Measurements from ENCODE around the gene BLACAT1.

The BLACAT1 gene

GRCh38 chr1:205442051-205442725 is 13.7 kb downstream of the BLACAT1 start:
- TF ChIP-seq TOX (CRISPR knock-in tag; IDR thresholded peaks at IDR 0.05; ENCODE audit: borderline replicate concordance) = no peak
- TF ChIP-seq POU6F1 (CRISPR knock-in tag; IDR thresholded peaks at IDR 0.05; ENCODE audit: borderline replicate concordance, low read depth) = no peak
- TF ChIP-seq GLIS3 (CRISPR knock-in tag; IDR thresholded peaks at IDR 0.05) = no peak
- TF ChIP-seq ZNF8 (CRISPR knock-in tag; IDR thresholded peaks at IDR 0.05) = no peak
- TF ChIP-seq TSHZ2 (CRISPR knock-in tag; IDR thresholded peaks at IDR 0.05) = no peak
- TF ChIP-seq CSDC2 (CRISPR knock-in tag; IDR thresholded peaks at IDR 0.05) = no peak
- TF ChIP-seq PPARA (CRISPR knock-in tag; IDR thresholded peaks at IDR 0.05; ENCODE audit: borderline replicate concordance) = no peak
- TF ChIP-seq ZNF565 (CRISPR knock-in tag; conservative IDR thresholded peaks at IDR 0.05; ENCODE audit: low read depth) = no peak
- TF ChIP-seq TCF4 (CRISPR knock-in tag; IDR thresholded peaks at IDR 0.05; ENCODE audit: borderline replicate concordance) = no peak
- no peak for TF ChIP-seq ZC3H10 (CRISPR knock-in tag; IDR thresholded peaks at IDR 0.05)
- no peak for TF ChIP-seq RARB (CRISPR knock-in tag; IDR thresholded peaks at IDR 0.05)
- no peak for TF ChIP-seq PATZ1 (CRISPR knock-in tag; IDR thresholded peaks at IDR 0.05; ENCODE audit: borderline replicate concordance)
- TF ChIP-seq ARNTL (CRISPR knock-in tag; IDR thresholded peaks at IDR 0.05; ENCODE audit: borderline replicate concordance, low read depth) = no peak
- no peak for TF ChIP-seq ZNF70 (CRISPR knock-in tag; IDR thresholded peaks at IDR 0.05)
- no peak for TF ChIP-seq ZFP3 (CRISPR knock-in tag; IDR thresholded peaks at IDR 0.05)
- no peak for TF ChIP-seq CSRNP3 (CRISPR knock-in tag; IDR thresholded peaks at IDR 0.05)
- no peak for ATAC-seq

GRCh38 chr1:205441716-205442050 is 14.2 kb downstream of the BLACAT1 start:
- no peak for TF ChIP-seq PPARA (CRISPR knock-in tag; IDR thresholded peaks at IDR 0.05; ENCODE audit: borderline replicate concordance)
- no peak for TF ChIP-seq SNAI2 (CRISPR knock-in tag; IDR thresholded peaks at IDR 0.05)
- TF ChIP-seq RARB (CRISPR knock-in tag; IDR thresholded peaks at IDR 0.05) = no peak
- no peak for ATAC-seq

GRCh38 chr1:205441318-205441633 is 14.6 kb downstream of the BLACAT1 start:
- no peak for ATAC-seq
- TF ChIP-seq ZNF565 (CRISPR knock-in tag; conservative IDR thresholded peaks at IDR 0.05; ENCODE audit: low read depth) (no peak), SNAI2 (CRISPR knock-in tag; IDR thresholded peaks at IDR 0.05) (no peak), ZFP3 (CRISPR knock-in tag; IDR thresholded peaks at IDR 0.05) (no peak), ARNTL (CRISPR knock-in tag; IDR thresholded peaks at IDR 0.05; ENCODE audit: borderline replicate concordance, low read depth) (no peak), ISL1 (CRISPR knock-in tag; IDR thresholded peaks at IDR 0.05) (no peak), ESRRG (CRISPR knock-in tag; IDR thresholded peaks at IDR 0.05) (no peak), GLIS3 (CRISPR knock-in tag; IDR thresholded peaks at IDR 0.05) (no peak), ZC3H10 (CRISPR knock-in tag; IDR thresholded peaks at IDR 0.05) (no peak), ZNF8 (CRISPR knock-in tag; IDR thresholded peaks at IDR 0.05) (no peak), CSDC2 (CRISPR knock-in tag; IDR thresholded peaks at IDR 0.05) (no peak), CREB5 (CRISPR knock-in tag; IDR thresholded peaks at IDR 0.05; ENCODE audit: low read depth) (no peak), RARB (CRISPR knock-in tag; IDR thresholded peaks at IDR 0.05) (no peak), PPARA (CRISPR knock-in tag; IDR thresholded peaks at IDR 0.05; ENCODE audit: borderline replicate concordance) (no peak), TCF4 (CRISPR knock-in tag; IDR thresholded peaks at IDR 0.05; ENCODE audit: borderline replicate concordance) (no peak), CSRNP3 (CRISPR knock-in tag; IDR thresholded peaks at IDR 0.05) (no peak), PATZ1 (CRISPR knock-in tag; IDR thresholded peaks at IDR 0.05; ENCODE audit: borderline replicate concordance) (no peak), BACH2 (CRISPR knock-in tag; IDR thresholded peaks at IDR 0.05; ENCODE audit: borderline replicate concordance) (no peak), ZNF70 (CRISPR knock-in tag; IDR thresholded peaks at IDR 0.05) (no peak)
